ENCODE data around the gene NBEA. TPM values are rescaled to one million over a fixed set of nuclear protein-coding genes. Genes with fewer than 3 reads are reported as not detected.
"Not testable (repeated sequence)": the region's sequence is repeated elsewhere in the genome, so short reads cannot be mapped to it uniquely, and the experiment has no call there.

The NBEA gene
- total and polyA plus RNA-seq, 11 donors, result 5.0 to 39.2 (median 23.2) TPM

DNA sequence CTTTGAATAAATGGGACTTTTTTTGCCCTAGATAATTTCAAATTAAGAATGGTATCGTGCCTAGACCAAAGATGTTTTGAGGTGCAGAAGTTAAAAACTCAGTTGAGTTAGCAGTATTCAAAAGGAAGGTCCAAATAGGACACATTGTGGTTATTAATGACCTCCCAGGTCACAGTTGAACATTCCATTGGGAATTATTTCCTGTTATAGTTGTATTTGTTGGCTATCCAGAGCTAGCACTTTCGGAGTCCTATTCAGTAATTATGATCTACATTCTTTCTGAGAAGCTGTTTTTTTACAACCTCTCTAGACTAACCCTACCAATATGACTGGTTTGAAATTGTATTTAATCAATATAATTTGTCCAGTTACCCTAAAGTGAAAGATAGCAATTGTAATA, 450.7 kb downstream of the NBEA start:
- Histone ChIP-seq H3K27ac (no peak overlapping the region), H3K4me3 (peak overlapping the region in 1 of 12 donors; percentile 6), H3K4me1 (peaks cover 0 to 16% (median 4%) of the 10 kb centered on the region in 12 donors), H3K9me3 (no peaks in the 10 kb centered on the region), H3K27me3 (no peaks in the 10 kb centered on the region), H3K36me3 (no peaks in the 10 kb centered on the region)
- DNase-seq, result no peak
- intact Hi-C loops (cut with DNase I), result no loop called here
- TF ChIP-seq, protein P1, sequence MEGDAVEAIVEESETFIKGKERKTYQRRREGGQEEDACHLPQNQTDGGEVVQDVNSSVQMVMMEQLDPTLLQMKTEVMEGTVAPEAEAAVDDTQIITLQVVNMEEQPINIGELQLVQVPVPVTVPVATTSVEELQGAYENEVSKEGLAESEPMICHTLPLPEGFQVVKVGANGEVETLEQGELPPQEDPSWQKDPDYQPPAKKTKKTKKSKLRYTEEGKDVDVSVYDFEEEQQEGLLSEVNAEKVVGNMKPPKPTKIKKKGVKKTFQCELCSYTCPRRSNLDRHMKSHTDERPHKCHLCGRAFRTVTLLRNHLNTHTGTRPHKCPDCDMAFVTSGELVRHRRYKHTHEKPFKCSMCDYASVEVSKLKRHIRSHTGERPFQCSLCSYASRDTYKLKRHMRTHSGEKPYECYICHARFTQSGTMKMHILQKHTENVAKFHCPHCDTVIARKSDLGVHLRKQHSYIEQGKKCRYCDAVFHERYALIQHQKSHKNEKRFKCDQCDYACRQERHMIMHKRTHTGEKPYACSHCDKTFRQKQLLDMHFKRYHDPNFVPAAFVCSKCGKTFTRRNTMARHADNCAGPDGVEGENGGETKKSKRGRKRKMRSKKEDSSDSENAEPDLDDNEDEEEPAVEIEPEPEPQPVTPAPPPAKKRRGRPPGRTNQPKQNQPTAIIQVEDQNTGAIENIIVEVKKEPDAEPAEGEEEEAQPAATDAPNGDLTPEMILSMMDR (IDR thresholded peaks at IDR 0.05), result no peak
- TF ChIP-seq POLR2A (IDR thresholded peaks at IDR 0.05), result no peak
- ATAC-seq, result no peak
- WGBS, 4 donors, result 64 to 86% (median 77%) methylated on average over 2 of the region's 2 CpGs

DNA sequence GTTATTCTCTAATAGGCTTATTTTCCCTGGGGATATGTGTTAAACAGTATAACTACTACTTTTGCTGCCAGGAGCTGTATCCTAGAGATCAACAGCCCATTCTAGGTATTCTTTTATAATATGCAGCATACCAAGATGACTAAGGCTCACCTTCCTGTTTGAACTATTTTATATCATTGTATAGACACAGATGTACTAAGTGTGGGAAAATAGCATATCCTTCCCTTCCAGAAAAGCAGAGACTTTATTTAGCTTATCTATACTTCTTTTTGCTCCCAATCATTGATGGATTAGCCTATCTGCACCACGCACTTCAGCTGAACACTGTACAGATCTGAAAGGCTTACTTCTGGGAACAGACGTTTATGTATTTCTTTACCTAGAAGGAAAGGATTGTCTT, 451.8 kb downstream of the NBEA start:
- Histone ChIP-seq H3K9me3 (peaks cover 0 to 10% (median 0%) of the 10 kb centered on the region in 12 donors), H3K4me1 (peaks cover 0 to 16% (median 4%) of the 10 kb centered on the region in 12 donors), H3K27ac (no peak overlapping the region), H3K4me3 (no peak overlapping the region), H3K27me3 (no peaks in the 10 kb centered on the region), H3K36me3 (no peaks in the 10 kb centered on the region)
- intact Hi-C loops (cut with DNase I), result no loop called here
- DNase-seq, result no peak
- 70 to 77% (median 74%) methylated on average over 2 of the region's 2 CpGs for WGBS, 4 donors
- TF ChIP-seq, protein P1 (IDR thresholded peaks at IDR 0.05), result no peak
- no peak for TF ChIP-seq POLR2A (IDR thresholded peaks at IDR 0.05)
- ATAC-seq, result no peak

DNA sequence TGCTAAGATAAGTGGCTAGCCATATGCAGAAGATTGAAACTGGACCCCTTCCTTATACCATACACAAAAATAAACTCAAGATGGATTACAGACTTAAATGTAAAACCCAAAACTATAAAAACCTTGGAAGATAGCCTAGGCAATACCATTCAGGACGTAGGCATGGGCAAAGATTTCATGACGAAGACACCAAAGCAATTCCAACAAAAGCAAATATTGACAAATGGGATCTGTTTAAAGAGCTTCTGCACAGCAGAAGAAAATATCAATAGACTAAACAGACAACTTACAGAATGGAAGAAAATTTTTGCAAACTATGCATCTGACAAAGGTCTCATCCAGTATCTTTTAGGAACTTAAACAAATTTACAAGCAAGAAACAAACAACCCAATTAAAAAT, 466.2 kb downstream of the NBEA start:
- H3K27ac ChIP-seq; intact Hi-C loops (cut with DNase I): not testable (repeated sequence)
- 94 to 98% (median 96%) methylated on average over 2 of the region's 2 CpGs for WGBS, 4 donors

DNA sequence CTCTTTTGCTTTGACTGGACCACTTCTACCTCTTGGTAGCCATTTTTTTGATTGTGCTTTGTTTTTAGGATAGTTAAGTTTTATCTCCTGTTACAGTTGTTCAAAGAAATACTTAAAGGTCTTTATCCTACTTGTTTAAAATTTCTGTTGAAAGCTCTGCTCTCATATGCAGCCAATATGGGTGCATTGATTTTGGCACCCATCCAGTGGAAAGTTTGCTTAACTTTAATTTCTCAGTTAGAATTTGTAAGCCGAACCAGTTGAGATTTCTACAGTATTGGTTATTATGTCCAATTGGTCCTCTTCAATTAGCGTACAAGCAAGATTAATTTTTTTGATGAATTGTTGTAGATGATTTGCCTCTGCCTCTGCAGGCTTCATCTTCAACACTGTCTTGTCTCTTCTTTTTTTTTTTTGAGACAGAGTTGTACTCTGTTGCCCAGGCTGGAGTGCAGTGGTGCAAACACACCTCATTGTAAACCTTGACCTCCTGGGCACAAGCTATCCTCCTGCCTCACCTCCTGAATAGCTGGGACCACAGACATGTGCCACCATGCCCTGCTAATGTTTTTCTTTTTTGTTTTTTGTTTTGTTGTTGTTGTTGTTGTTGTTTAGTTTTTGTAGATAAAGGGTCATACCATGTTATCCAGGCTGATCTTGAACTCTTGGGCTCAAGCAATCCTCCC, 469.1 kb downstream of the NBEA start:
- H3K4me3 ChIP-seq, result no peak overlapping the region
- H3K9me3 ChIP-seq, result peaks cover 0 to 5% (median 0%) of the 10 kb centered on the region in 12 donors
- H3K27me3 ChIP-seq, result no peaks in the 10 kb centered on the region
- intact Hi-C loops (cut with DNase I), result no loop called here
- DNase-seq, result no peak
- 80 to 100% (median 97%) methylated on average over 2 of the region's 2 CpGs for WGBS, 4 donors
- no peaks in the 10 kb centered on the region for H3K4me1 ChIP-seq
- no peak for ATAC-seq
- no peaks in the 10 kb centered on the region for H3K36me3 ChIP-seq
- H3K27ac ChIP-seq, result no peak overlapping the region
- TF ChIP-seq, protein P1 (IDR thresholded peaks at IDR 0.05), result no peak
- TF ChIP-seq POLR2A (IDR thresholded peaks at IDR 0.05), result no peak

More for the DNA sequence above, 466.2 kb downstream of the NBEA start:
- not testable (repeated sequence) for ATAC-seq, H3K9me3 ChIP-seq, H3K4me1 ChIP-seq, H3K27me3 ChIP-seq, H3K36me3 ChIP-seq, H3K4me3 ChIP-seq, DNase-seq

DNA sequence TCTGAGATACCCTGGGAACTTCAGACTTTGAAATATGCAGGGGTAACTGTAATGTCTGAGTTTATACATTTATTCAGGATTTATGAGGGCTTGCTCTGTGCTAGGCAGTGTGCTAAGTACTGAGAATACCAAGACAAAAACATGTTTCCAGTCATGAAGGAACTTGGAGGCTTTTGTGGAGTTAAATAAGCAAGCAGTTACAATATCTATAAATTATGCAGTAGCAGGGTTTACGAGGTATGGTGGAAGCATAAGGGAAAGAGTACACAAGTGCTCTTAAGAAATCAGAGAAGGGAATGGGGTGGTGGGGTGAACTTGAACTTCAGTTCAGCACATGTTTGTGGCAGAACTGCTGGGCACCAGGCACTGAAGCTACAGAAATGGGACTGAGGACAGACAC, 506.4 kb downstream of the NBEA start:
- H3K27ac ChIP-seq, result no peak overlapping the region
- 74 to 95% (median 90%) methylated on average over 1 of the region's 1 CpG for WGBS, 4 donors
- TF ChIP-seq POLR2A (IDR thresholded peaks at IDR 0.05), result no peak
- TF ChIP-seq, protein P1 (IDR thresholded peaks at IDR 0.05), result no peak
- no peaks in the 10 kb centered on the region for H3K4me1 ChIP-seq
- no peaks in the 10 kb centered on the region for H3K9me3 ChIP-seq
- intact Hi-C loops (cut with DNase I), result no loop called here
- peaks cover 0 to 10% (median 0%) of the 10 kb centered on the region in 9 donors for H3K36me3 ChIP-seq
- H3K4me3 ChIP-seq, result no peak overlapping the region
- H3K27me3 ChIP-seq, result no peaks in the 10 kb centered on the region
- ATAC-seq (no peak), DNase-seq (no peak)

All from heart left ventricle (tissue), 16 donors.